Measurements from ENCODE around the gene HYDIN. TPM values are rescaled to one million over a fixed set of nuclear protein-coding genes. Genes with fewer than 3 reads are reported as not detected.

Gene HYDIN
- polyA plus RNA-seq, 4 donors: 0.12 to 3.1 TPM; not detected in 2

- Histone ChIP-seq H3K9me3 (ENCODE audit: control insufficient read depth in 2 of 2, insufficient read depth in 1 of 2, low read depth in 1 of 2, low read length in 1 of 2) (no peaks in the 10 kb centered on the region), H3K36me3 (ENCODE audit: control insufficient read depth in 3 of 3, insufficient read depth in 2 of 3, low read depth in 1 of 3, low read length in 3 of 3) (no peaks in the 10 kb centered on the region), H3K27me3 (ENCODE audit: control insufficient read depth in 3 of 3, insufficient read depth in 3 of 3, low read length in 3 of 3) (no peaks in the 10 kb centered on the region), H3K27ac (ENCODE audit: low read depth in 1 of 3, low read length in 2 of 3) (no peak overlapping the region), H3K4me3 (ENCODE audit: low read depth in 1 of 3, low read length in 3 of 3) (no peak overlapping the region), H3K4me1 (ENCODE audit: control insufficient read depth in 3 of 3, insufficient read depth in 2 of 3, low read depth in 1 of 3, low read length in 2 of 3) (peaks cover 0 to 17% (median 2%) of the 10 kb centered on the region in 3 donors)
- no peak for FAIRE-seq
- WGBS, 3 donors: 90 to 95% (median 92%) methylated on average over 1 of the region's 1 CpG
- no peak for DNase-seq
These were observed 14.0 kb upstream of the HYDIN start for GRCh38 chr16:71244521-71244920.

- no peaks in the 10 kb centered on the region for H3K9me3 ChIP-seq (ENCODE audit: control insufficient read depth in 2 of 2, insufficient read depth in 1 of 2, low read depth in 1 of 2, low read length in 1 of 2)
- H3K4me3 ChIP-seq (ENCODE audit: low read depth in 1 of 3, low read length in 3 of 3): no peak overlapping the region
- FAIRE-seq: no peak
- DNase-seq: peak; percentile 76 to 78
- peak overlapping the region in 1 of 3 donors; percentile 30 for H3K27ac ChIP-seq (ENCODE audit: low read depth in 1 of 3, low read length in 2 of 3)
- H3K27me3 ChIP-seq (ENCODE audit: control insufficient read depth in 3 of 3, insufficient read depth in 3 of 3, low read length in 3 of 3): no peaks in the 10 kb centered on the region
- 12 to 46% (median 17%) methylated on average over 3 of the region's 3 CpGs for WGBS, 3 donors
- peaks cover 0 to 17% (median 2%) of the 10 kb centered on the region in 3 donors for H3K4me1 ChIP-seq (ENCODE audit: control insufficient read depth in 3 of 3, insufficient read depth in 2 of 3, low read depth in 1 of 3, low read length in 2 of 3)
- no peaks in the 10 kb centered on the region for H3K36me3 ChIP-seq (ENCODE audit: control insufficient read depth in 3 of 3, insufficient read depth in 2 of 3, low read depth in 1 of 3, low read length in 3 of 3)
These were observed 12.1 kb upstream of the HYDIN start for GRCh38 chr16:71242601-71243000.

- no peak for DNase-seq
- peaks cover 0 to 17% (median 2%) of the 10 kb centered on the region in 3 donors for H3K4me1 ChIP-seq (ENCODE audit: control insufficient read depth in 3 of 3, insufficient read depth in 2 of 3, low read depth in 1 of 3, low read length in 2 of 3)
- H3K9me3 ChIP-seq (ENCODE audit: control insufficient read depth in 2 of 2, insufficient read depth in 1 of 2, low read depth in 1 of 2, low read length in 1 of 2): no peaks in the 10 kb centered on the region
- H3K27ac ChIP-seq (ENCODE audit: low read depth in 1 of 3, low read length in 2 of 3): no peak overlapping the region
- 64 to 79% (median 78%) methylated on average over 4 of the region's 4 CpGs for WGBS, 3 donors
- H3K4me3 ChIP-seq (ENCODE audit: low read depth in 1 of 3, low read length in 3 of 3): no peak overlapping the region
- FAIRE-seq: no peak
- H3K36me3 ChIP-seq (ENCODE audit: control insufficient read depth in 3 of 3, insufficient read depth in 2 of 3, low read depth in 1 of 3, low read length in 3 of 3): no peaks in the 10 kb centered on the region
- peaks cover 0 to 2% (median 0%) of the 10 kb centered on the region in 3 donors for H3K27me3 ChIP-seq (ENCODE audit: control insufficient read depth in 3 of 3, insufficient read depth in 3 of 3, low read length in 3 of 3)
These were observed 11.5 kb upstream of the HYDIN start for GRCh38 chr16:71242036-71242435.

GRCh38 chr16:71229344-71229743 is 1.2 kb downstream of the HYDIN start:
- DNase-seq (no peak), FAIRE-seq (no peak)
- WGBS, 3 donors: 89 to 94% (median 91%) methylated on average over 1 of the region's 1 CpG
- no peak overlapping the region for H3K4me3 ChIP-seq (ENCODE audit: low read depth in 1 of 3, low read length in 3 of 3)
- H3K9me3 ChIP-seq (ENCODE audit: control insufficient read depth in 2 of 2, insufficient read depth in 1 of 2, low read depth in 1 of 2, low read length in 1 of 2): peaks cover 3 to 13% of the 10 kb centered on the region in 2 donors
- H3K4me1 ChIP-seq (ENCODE audit: control insufficient read depth in 3 of 3, insufficient read depth in 2 of 3, low read depth in 1 of 3, low read length in 2 of 3): peaks cover 0 to 2% (median 0%) of the 10 kb centered on the region in 3 donors
- H3K27me3 ChIP-seq (ENCODE audit: control insufficient read depth in 3 of 3, insufficient read depth in 3 of 3, low read length in 3 of 3): peaks cover 0 to 4% (median 0%) of the 10 kb centered on the region in 3 donors
- H3K27ac ChIP-seq (ENCODE audit: low read depth in 1 of 3, low read length in 2 of 3): no peak overlapping the region
- no peaks in the 10 kb centered on the region for H3K36me3 ChIP-seq (ENCODE audit: control insufficient read depth in 3 of 3, insufficient read depth in 2 of 3, low read depth in 1 of 3, low read length in 3 of 3)

GRCh38 chr16:71226229-71227141 is 4.0 kb downstream of the HYDIN start:
- 65 to 78% (median 75%) methylated on average over 5 of the region's 5 CpGs for WGBS, 3 donors
- peaks cover 3 to 13% of the 10 kb centered on the region in 2 donors for H3K9me3 ChIP-seq (ENCODE audit: control insufficient read depth in 2 of 2, insufficient read depth in 1 of 2, low read depth in 1 of 2, low read length in 1 of 2)

GRCh38 chr16:71225145-71225544 is 5.4 kb downstream of the HYDIN start:
- FAIRE-seq: no peak

More at GRCh38 chr16:71226229-71227141, 4.0 kb downstream of the HYDIN start:
- FAIRE-seq: no peak
- no peak overlapping the region for H3K27ac ChIP-seq (ENCODE audit: low read depth in 1 of 3, low read length in 2 of 3)
- H3K36me3 ChIP-seq (ENCODE audit: control insufficient read depth in 3 of 3, insufficient read depth in 2 of 3, low read depth in 1 of 3, low read length in 3 of 3): no peaks in the 10 kb centered on the region
- peaks cover 0 to 2% (median 0%) of the 10 kb centered on the region in 3 donors for H3K4me1 ChIP-seq (ENCODE audit: control insufficient read depth in 3 of 3, insufficient read depth in 2 of 3, low read depth in 1 of 3, low read length in 2 of 3)
- H3K27me3 ChIP-seq (ENCODE audit: control insufficient read depth in 3 of 3, insufficient read depth in 3 of 3, low read length in 3 of 3): peaks cover 0 to 4% (median 0%) of the 10 kb centered on the region in 3 donors
- DNase-seq: no peak
- H3K4me3 ChIP-seq (ENCODE audit: low read depth in 1 of 3, low read length in 3 of 3): no peak overlapping the region

GRCh38 chr16:71218306-71218963 is 12.1 kb downstream of the HYDIN start:
- no peaks in the 10 kb centered on the region for H3K9me3 ChIP-seq (ENCODE audit: control insufficient read depth in 2 of 2, insufficient read depth in 1 of 2, low read depth in 1 of 2, low read length in 1 of 2)
- DNase-seq (no peak), FAIRE-seq (no peak)
- no peaks in the 10 kb centered on the region for H3K36me3 ChIP-seq (ENCODE audit: control insufficient read depth in 3 of 3, insufficient read depth in 2 of 3, low read depth in 1 of 3, low read length in 3 of 3)
- no peaks in the 10 kb centered on the region for H3K27me3 ChIP-seq (ENCODE audit: control insufficient read depth in 3 of 3, insufficient read depth in 3 of 3, low read length in 3 of 3)
- no peaks in the 10 kb centered on the region for H3K4me1 ChIP-seq (ENCODE audit: control insufficient read depth in 3 of 3, insufficient read depth in 2 of 3, low read depth in 1 of 3, low read length in 2 of 3)
- 37 to 50% (median 45%) methylated on average over 4 of the region's 4 CpGs for WGBS, 3 donors
- no peak overlapping the region for H3K27ac ChIP-seq (ENCODE audit: low read depth in 1 of 3, low read length in 2 of 3)
- H3K4me3 ChIP-seq (ENCODE audit: low read depth in 1 of 3, low read length in 3 of 3): no peak overlapping the region

More at GRCh38 chr16:71225145-71225544, 5.4 kb downstream of the HYDIN start:
- DNase-seq: no peak
- WGBS, 3 donors: 85 to 92% (median 90%) methylated on average over 3 of the region's 3 CpGs
- H3K4me3 ChIP-seq (ENCODE audit: low read depth in 1 of 3, low read length in 3 of 3): no peak overlapping the region
- H3K36me3 ChIP-seq (ENCODE audit: control insufficient read depth in 3 of 3, insufficient read depth in 2 of 3, low read depth in 1 of 3, low read length in 3 of 3): no peaks in the 10 kb centered on the region
- H3K27me3 ChIP-seq (ENCODE audit: control insufficient read depth in 3 of 3, insufficient read depth in 3 of 3, low read length in 3 of 3): no peaks in the 10 kb centered on the region
- peaks cover 3 to 13% of the 10 kb centered on the region in 2 donors for H3K9me3 ChIP-seq (ENCODE audit: control insufficient read depth in 2 of 2, insufficient read depth in 1 of 2, low read depth in 1 of 2, low read length in 1 of 2)
- H3K27ac ChIP-seq (ENCODE audit: low read depth in 1 of 3, low read length in 2 of 3): no peak overlapping the region
- no peaks in the 10 kb centered on the region for H3K4me1 ChIP-seq (ENCODE audit: control insufficient read depth in 3 of 3, insufficient read depth in 2 of 3, low read depth in 1 of 3, low read length in 2 of 3)

GRCh38 chr16:71217506-71217905 is 13.0 kb downstream of the HYDIN start:
- no peak overlapping the region for H3K4me3 ChIP-seq (ENCODE audit: low read depth in 1 of 3, low read length in 3 of 3)
- WGBS, 3 donors: 63 to 72% (median 71%) methylated on average over 4 of the region's 4 CpGs
- FAIRE-seq: no peak

More at GRCh38 chr16:71217506-71217905, 13.0 kb downstream of the HYDIN start:
- no peak for DNase-seq
- Histone ChIP-seq H3K36me3 (ENCODE audit: control insufficient read depth in 3 of 3, insufficient read depth in 2 of 3, low read depth in 1 of 3, low read length in 3 of 3) (no peaks in the 10 kb centered on the region), H3K27ac (ENCODE audit: low read depth in 1 of 3, low read length in 2 of 3) (no peak overlapping the region), H3K27me3 (ENCODE audit: control insufficient read depth in 3 of 3, insufficient read depth in 3 of 3, low read length in 3 of 3) (no peaks in the 10 kb centered on the region), H3K9me3 (ENCODE audit: control insufficient read depth in 2 of 2, insufficient read depth in 1 of 2, low read depth in 1 of 2, low read length in 1 of 2) (no peaks in the 10 kb centered on the region), H3K4me1 (ENCODE audit: control insufficient read depth in 3 of 3, insufficient read depth in 2 of 3, low read depth in 1 of 3, low read length in 2 of 3) (no peaks in the 10 kb centered on the region)
